ENCODE data around the gene TBC1D14.

Gene TBC1D14

DNA sequence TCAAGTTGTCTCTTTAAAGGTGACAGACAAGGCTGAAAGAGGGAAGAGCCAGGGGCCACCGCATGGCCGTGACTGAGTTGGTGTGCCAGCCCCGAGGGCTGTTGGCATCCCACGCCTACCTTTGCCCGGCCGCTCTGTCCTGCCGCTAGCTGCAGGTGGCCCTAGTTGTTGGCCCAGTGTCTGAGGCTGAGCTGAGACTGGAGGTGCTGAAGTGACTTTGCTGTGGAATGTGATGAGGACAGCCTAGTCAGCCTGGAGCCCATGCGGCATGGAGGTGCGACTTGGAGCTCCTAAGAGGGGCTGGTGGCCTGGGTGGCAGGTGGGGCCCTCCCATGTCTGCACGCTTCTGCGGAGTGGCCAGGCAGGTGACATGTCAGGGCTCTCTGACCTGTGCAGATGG is 140.1 kb downstream of the TBC1D14 start:
- DNase-seq: no peak

DNA sequence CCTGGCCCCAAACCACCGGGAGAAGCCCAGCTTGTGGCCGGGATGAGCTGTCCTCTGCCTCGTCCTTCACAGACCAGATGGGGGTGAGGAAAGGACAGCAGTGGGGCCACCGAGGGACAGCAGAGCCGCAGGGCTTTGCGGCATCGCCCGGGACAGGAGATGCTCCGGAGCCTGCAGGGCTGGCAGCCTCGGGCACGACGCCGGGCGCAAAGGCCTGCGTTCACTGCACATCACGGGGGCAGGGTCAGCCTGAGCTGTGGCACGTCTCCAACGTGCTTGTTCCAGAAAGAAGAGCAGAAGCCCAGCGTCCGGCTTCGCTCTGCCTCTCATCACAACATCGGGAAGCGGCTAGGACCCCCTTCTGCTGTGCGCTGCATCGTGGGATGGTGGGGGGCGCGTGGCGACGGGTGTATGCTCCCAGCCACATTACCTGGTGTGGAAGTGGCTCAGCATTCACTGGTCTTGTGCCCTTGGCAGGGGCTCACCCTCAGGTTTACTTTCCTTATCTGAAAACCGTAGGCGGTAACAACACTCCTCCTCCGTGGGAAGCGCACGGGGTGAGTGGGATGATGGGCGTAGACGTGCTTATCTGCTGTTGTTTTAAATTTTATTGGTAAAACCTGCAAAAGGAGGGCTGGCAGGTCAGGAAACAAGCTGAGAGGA is 141.0 kb downstream of the TBC1D14 start:
- no peak for DNase-seq

DNA sequence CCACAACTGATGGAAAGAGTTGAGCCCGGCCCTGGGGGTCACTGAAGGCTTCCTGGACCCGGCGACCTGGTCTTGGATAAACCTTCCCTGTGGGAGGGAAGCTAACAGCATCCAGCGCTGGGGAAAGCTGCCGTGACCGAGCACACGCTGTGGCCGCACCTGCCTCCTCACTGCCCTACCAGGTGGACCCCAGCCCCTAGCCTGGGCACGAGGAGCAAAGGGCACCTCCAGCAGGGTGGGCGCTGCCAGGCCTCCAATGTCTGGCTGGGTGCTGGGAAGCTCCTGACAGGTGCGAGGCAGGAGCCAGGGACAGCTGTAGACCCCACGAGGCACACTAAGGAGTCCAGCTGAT is 141.5 kb downstream of the TBC1D14 start:
- no peak for DNase-seq

DNA sequence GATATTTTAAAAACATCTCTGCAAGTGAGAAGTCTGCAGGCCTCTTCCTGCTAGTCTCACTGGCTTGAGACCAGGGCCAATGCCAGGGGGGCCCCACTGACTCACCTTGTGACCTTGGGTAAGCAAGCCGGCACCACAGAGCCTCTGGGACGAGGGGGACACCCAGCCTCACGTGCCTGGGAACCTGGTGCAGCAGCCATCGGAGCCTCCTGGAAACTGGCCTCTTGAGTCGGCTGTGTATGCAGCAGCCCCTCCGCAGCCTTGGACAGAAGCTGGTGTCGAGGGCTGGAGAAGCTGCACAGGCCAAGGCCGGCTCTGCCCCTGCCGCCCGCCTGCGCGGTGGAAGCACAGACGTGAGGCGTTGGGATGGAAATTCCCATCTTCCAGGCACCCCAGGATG is 142.3 kb downstream of the TBC1D14 start:
- DNase-seq: no peak

DNA sequence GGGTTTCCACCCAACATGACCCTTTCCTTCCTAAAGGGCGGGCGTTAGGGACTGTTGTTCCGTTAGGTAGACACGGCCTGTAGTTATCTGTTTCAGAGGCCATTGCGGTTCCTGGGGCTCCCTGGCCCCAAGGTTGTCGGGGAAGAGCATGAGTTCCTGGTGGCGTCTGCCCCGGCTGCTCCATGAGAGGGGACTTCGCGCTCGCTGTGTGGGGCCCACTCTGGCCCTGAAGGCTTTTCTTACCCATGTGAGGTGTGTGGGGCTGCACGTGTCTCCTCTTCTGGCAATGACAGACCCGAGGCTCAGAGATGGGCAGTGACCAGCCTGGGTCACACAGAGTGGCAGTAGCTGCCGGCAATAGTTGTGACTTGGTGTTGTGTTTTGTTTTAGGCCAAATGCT is 142.7 kb downstream of the TBC1D14 start:
- no peak for DNase-seq

DNA sequence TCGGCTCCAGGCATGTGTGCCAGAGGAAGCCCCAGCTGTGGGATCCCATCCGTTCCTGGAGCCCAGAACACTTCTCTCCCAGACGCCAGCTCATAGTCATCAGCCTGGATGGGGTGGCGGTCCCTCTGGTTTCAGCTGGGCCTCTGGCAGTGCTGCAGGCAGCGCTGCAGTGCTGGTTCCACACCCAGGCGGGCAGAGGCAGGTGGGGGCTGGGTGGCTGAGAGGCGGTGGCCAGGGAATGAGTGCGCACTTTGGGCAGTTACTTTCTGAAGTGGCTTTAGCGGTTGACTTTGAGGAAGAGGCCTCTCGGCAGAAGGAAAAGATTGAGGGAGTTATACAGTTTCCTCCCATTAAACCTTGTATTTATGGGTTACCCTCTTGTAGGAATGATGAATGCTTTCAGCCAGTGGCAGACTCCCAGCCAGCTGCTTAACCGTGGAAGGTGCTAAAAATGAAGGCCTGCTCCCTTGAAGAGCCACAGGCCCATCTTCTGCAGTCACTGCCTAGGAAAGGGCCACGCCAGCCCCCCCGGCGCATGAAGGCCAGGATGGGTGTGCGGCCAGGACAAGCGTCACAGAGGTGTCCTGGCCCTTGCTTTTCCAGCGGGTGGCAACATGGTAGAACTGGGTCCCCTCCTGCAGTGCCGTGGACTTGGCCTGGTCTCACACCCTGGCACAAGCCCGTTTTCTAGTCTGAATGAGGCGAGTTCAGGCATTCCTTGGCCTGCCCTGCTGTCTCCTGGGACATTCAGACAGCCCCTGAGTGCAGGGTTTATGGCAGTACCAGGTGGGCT is 143.5 kb downstream of the TBC1D14 start:
- DNase-seq: no peak

DNA sequence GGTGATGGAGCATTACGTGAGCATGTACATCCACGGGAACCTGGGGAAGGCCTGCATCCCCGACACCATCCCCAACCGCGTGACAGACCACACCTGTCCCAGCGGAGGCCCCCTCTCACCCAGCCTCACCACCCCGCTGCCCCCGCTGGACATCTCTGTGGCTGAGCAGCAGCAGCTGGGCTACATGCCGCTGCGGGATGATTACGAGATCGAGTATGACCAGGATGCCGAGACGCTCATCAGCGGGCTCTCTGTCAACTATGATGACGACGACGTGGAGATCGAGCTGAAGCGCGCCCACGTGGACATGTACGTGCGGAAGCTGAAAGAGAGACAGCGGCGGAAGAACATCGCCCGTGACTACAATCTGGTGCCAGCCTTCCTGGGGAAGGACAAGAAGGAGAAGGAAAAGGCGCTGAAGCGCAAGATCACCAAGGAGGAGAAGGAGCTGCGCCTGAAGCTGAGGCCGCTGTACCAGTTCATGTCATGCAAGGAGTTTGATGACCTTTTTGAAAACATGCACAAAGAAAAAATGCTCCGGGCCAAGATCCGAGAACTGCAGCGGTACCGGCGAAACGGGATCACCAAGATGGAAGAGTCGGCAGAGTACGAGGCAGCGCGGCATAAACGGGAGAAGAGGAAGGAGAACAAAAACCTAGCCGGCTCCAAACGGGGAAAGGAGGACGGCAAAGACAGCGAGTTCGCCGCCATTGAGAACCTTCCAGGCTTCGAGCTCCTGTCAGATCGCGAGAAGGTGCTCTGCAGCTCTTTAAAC is 144.7 kb downstream of the TBC1D14 start:
- DNase-seq: no peak

DNA sequence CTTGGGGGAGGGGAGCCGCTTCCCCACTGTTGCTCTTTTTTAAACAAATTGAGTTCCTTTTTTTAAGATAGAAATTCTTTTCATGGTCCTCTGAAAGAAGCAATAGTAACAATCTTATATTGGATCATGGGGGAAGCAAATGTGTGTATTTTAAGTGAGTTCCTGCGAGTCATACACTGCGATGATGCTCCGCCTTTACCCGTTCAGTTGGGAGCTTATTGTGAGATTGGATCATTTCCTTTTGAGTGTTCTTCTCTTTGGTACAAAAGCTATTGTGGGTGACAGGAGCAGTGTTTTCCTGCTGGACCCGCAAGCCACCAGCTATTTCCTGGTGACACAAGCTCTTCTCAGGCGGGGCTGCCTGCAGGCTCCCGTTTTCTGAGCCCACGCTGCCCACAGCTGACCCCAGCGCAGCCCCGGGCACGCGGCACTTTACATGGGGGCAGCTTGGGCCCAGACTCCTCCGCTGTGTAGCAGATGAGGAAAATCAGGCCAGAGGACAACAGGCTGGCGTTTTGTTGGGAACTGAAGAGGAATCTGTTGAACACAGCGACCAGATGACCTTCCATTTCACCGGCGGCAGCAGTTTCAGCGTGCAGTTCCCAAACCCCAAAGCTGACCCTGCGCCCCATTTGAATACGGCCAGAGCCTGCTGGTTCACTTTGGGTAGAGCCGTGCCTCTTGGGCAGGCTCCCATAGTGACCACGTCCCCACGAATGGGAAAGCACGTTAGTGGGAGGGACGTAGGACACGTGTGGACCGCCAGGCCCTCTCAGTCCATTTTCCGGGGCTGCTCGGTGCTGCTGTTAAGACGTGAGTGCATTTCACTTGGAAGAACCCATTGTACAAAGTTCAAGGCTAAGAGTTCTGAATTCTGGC is 145.7 kb downstream of the TBC1D14 start:
- DNase-seq: no peak

DNA sequence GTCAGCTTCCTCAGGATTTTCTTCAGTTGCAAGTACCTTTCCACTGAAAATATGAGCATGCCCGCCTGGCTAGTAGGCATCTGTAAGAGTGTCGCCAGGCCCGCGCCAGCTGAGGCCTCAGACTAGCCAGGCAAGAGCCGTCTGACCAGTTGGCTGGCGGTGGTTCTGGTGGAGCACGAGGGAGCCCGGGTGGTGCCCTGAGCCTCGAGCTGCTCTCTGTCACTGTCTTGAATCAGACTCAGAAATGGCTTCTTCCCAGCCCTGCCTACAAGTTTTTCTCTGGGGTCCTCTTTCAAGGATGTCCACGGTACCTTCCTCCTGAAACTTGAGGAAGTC is 146.3 kb downstream of the TBC1D14 start:
- no peak for DNase-seq

DNA sequence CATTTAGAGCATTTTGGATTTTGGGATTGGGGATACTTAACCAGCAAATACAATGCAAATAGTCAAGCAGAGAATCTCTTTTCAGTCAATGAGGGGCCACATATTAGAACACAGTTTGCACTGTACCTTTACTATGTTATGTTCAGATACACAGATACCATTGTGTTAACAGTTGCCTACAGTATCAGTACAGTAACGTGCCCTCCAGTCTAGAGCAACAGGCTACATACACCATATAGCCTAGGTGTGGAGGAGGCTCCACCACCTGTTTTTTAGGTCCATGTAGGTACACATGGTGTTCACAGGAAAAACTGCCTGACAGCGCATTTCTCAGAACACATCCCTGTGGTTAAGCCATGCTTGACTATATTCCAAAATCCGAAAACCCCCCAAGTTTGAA is 149.2 kb downstream of the TBC1D14 start:
- DNase-seq: no peak

DNA sequence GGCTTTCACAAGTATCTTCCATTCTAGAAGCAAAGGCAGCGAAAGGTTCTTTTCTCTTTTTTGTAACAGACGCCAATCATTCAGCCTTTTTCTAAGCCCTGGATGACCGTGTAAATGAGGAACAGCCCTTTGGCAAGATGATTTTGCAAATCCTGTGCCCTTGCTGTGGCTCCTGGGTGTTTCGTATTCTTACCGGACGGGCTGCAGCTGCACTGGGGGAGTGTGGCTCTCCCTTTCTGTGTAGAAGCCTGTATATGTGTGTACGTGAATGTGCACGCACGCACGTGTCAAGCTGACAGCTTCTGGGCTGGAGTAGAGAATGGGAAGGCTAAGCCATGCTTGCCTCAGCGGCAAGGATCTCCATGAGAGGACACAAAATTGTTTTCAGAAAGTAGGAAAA is 150.0 kb downstream of the TBC1D14 start:
- no peak for DNase-seq

DNA sequence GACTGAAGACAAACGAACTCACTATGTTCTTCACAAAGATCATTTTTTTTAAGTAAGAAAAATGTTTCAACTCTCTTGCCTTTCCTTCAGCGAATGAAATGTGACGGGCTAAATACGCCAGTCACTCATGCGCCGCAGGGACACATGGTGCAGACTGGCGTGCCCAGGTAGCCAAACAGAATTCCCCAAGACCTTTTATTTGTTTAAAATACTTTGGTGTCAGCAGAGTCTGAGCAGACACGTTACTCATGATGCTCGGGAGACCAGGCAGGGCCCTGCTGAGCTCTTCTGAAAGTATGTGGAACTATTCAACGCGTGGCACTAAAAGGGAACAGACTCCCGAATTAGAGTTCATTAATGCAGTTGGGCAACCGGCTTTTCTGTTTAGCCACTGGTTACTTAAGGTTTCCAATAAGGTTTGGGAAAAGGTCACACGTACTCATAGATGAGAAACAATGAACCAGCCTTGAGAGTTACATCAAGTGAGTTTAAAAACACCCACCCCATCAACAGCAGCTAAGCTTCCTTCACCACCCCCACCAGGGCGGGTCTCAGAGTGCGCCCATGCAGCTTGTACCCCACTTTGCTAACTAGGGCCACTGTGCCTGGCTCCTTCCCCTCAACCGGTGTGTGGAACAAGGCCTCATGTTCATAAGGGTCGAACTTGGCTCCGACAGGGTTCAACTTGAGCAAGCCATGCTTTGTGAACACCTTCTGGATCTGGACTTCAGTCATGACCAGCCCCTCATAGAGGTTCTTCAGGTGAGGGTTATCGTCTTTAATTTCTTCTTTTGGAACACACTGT is 150.9 kb downstream of the TBC1D14 start:
- no peak for DNase-seq

DNA sequence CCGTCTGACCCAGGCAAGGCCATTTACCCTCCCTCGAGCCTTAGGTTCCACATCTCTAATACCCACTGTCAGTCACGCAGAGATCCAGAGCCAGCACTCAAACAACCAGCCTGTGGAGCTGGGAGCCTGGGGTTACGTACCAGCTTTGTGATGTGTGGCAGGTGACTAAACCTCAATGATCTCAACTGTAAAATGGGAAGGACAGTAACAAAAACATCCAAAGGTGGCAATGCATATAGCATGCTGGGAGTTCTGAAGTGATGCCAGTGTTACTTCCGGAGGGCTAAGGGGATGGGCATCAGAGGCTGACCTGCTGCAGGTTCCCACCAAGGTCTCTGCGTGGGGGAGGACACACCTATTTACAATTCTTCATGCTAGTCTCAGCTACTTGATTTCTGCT is 152.2 kb downstream of the TBC1D14 start:
- DNase-seq: no peak

DNA sequence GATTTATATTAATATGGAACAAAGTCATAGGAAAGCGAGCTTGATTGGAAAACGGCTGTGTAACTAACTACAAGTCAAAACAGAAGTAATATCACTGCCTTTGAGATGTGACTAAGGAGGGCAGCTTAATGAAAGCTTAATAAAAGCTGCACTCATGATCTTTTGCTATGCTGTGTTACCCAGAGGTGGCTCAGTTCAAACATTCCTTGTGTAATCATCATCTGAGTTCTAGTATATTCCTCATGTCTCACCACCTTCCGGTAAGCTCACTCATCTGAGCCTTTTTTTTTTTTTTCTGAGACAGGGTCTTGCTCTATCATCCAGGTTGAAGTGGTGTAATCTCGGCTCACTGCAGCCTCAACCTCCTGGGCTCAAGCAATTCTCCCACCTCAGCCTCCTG is 153.2 kb downstream of the TBC1D14 start:
- DNase-seq: no peak

DNA sequence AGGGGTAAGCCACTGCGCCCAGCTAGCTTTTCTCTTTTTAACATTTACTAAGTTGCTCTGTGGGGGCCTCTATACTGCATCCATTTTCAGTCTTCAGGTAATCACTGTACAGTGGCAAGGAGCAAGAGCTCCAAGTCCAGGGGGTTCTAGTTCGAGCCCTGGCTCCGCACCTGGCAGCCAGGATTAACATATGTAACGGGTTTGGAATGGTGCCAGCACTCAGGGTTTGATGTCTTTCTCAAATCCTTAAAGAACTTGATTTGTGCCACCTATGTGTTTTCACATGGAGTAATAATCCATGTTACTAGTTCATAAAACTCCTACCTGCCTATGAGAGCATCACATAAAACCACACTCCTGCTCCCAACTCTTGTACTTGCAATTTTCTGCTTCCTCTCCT is 153.7 kb downstream of the TBC1D14 start:
- DNase-seq: no peak

DNA sequence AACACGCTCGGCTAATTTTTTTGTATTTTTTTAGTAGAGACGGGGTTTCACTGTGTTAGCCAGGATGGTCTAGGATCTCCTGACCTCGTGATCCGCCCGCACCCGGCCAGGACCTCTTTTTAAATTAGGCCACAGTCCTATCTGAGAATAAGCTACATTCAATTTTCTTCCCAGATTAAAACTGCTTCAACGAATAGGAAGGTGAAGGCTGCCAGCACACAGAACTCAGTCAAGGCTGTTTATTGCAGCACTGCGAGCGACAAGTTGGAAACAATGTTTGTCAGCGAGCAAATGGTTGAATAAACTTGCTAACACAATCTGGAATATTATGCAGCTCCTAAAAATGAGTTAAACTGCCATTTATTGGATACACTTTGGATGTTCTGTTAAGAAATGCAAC is 156.4 kb downstream of the TBC1D14 start:
- DNase-seq: no peak

DNA sequence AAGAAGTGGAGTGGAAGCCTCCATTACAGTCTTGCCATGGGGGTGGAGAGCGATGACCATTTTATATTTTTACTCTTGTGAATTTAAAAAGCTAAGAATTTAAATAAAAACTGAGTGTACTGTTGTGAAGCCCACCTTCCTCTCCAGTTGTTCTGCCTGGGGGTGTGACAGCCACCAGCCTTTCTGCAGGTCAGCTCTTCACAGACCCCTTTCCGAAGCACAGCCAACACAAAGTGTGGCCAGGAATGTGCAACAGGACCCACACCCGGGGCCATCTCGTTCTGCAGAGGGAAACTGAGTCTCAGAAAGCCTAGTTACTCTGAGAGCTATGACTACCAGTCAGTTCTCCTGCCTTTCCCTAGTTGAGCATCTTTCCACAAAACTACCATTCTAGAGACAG is 156.9 kb downstream of the TBC1D14 start:
- DNase-seq: no peak

DNA sequence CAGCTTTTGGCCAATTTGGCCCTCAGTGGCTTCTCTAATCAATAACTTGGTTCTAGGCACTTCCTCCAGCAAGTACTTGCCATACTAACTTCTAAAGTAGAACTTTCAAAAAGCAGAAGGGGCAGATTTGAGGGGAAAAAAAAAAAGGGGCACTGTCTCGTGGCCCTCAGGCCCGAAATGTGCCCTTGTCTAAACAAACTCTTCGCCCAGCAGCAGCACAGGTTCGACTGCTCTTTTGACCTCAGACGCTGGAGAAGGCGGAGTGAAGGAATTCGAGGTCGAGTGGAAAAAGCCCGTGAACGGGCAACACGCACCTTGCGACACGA is 157.5 kb downstream of the TBC1D14 start:
- DNase-seq: no peak

DNA sequence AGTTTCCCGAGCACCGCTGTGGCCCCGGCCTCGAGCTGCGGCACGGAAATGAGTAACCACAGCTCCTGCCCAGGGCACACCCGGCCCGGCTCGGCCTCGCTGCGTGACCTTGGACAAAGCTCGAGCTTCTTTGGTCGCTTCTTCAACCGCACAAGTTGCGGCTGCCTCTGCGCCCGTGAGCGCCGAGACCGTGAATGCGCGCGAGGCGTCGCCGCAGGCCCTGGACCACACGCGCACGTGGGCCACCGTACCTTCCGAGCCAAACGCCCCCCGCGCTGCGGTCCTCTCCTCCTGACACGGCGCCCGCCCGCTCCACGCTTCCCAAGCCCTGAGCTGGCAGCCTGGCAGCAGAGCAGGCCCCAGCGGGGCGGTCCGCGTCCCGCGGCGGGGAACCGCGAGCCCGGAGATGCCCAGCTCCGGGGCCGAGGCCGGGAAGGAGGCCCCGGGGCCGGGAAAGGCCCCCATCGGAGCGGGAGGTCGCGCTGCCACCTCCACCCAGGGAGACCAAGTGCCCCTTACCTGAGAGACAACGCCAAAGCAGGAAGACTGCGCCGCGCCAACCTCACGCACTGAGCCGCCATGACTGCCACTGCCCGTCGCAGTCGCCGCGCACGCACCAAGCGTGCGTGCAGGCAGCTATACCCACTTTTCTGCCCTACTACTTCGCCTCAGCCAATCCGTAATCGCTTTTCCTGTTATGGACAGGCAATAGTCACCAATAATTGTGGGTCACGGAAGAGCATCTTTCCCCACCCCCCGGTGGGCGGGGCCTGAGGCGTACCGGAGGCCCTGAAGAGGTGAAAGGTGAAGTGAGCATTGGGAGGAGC is 158.0 kb downstream of the TBC1D14 start, which contains the start of gene GRPEL1:
TSS of gene GRPEL1 (minus strand) at position 613 of the 827 bp plus-strand sequence. CDS start at position 581, 32 bp downstream.
- no peak for DNase-seq

DNA sequence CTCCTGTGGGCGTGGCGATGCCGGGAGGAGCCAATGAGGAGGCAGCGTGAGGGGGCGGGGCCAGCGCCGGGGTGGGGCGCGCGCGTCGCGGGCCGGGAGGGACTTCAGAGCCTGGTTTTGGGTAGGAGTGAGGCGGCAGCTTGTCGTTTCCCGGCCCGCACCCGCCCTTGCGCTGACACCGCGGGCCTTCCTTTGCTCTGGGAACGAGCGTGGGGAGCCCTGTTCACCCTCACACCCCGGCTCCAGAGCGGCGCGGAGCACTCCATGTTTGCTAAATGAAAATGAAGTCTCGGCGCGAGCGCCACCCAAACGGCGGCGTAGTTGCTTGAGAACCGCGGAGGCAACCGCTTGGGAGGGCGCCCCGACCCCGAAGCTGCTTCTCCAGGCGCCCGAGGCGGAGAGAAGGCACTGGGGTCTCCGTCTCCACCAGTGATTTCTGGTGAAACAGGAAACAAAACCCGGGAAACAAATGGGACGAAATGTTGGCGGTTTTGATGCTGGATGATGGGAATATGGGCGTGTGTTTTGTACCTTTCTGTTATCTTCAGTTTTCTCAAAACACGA is 158.7 kb downstream of the TBC1D14 start:
- peak; percentile 100 for DNase-seq

DNA sequence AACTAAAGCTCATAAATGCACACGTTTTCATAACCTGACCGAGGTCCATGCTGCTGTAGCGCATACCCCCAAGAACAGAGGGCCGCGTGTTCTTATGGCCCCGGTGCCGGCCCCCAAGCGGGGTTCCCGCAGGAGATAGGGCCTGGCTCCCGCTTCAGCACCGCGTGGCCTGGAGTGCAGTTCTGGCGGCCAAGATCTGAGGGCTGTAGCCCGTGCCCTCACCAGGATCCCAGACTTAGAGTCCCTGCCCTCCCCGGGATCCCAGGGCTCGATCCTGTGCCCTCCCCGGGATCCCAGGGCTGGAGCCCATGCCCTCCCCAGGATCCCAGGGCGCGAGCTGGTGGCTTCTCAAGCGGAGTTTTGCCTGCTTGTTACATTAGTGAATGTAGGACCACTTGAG is 159.3 kb downstream of the TBC1D14 start:
- DNase-seq: no peak

All from activated effector memory CD4-positive, alpha-beta T cell treated with Interleukin-2 at 50 U/mL for 16 hours (primary cell).